ENCODE data around the gene SLC44A5.

- TF ChIP-seq CTCF (IDR thresholded peaks at IDR 0.05) (no peak), POLR2A (IDR thresholded peaks at IDR 0.05) (no peak), POLR2AphosphoS5 (IDR thresholded peaks at IDR 0.05) (no peak)
These were observed 5.8 kb upstream of the SLC44A5 start for GRCh38 chr1:75616436-75617433.

Measured in transverse colon (tissue), 4 donors.